WTC11 (cell line): ENCODE data around the gene HMGN4.

Experiments used
- NR1H2 ChIP-seq: sonication (generic); formaldehyde crosslinking; IDR thresholded peaks from 2 replicates; pipeline ENCODE4 v1.9.0; 2021; ENCODE audit warnings: mild to moderate bottlenecking, moderate library complexity, missing genetic modification reagents
- ZNF263 ChIP-seq: sonication (generic); formaldehyde crosslinking; IDR thresholded peaks from 2 replicates; pipeline ENCODE4 v1.8.1; 2022; ENCODE audit warnings: low read depth, mild to moderate bottlenecking, moderate library complexity, missing genetic modification reagents
- TF ChIP-seq, protein P1 (sequence below): fragments of 200-600 bp; IDR thresholded peaks from 2 replicates; pipeline ENCODE4 v1.8.0; 2022; ENCODE audit warnings: antibody characterized with exemption
- TF ChIP-seq, protein P2 (sequence below): sonication (generic); formaldehyde crosslinking; conservative IDR thresholded peaks from 2 replicates; pipeline ENCODE4 v1.8.1; 2023; ENCODE audit warnings: mild to moderate bottlenecking, low read depth, missing genetic modification reagents, moderate library complexity

DNA sequence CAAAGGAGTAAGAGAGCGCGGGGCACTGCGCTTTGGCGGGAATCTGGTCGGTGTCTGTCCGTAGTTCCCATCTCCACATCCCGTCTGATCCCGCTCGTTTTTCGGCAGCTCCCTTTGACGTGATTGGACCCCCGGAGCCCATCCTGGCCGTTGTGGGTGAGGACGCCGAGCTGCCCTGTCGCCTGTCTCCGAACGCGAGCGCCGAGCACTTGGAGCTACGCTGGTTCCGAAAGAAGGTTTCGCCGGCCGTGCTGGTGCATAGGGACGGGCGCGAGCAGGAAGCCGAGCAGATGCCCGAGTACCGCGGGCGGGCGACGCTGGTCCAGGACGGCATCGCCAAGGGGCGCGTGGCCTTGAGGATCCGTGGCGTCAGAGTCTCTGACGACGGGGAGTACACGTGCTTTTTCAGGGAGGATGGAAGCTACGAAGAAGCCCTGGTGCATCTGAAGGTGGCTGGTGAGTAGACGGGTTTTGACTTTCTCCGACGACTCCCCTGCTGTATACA lies 36.6 kb upstream of the HMGN4 start:
- TF ChIP-seq, protein P1, sequence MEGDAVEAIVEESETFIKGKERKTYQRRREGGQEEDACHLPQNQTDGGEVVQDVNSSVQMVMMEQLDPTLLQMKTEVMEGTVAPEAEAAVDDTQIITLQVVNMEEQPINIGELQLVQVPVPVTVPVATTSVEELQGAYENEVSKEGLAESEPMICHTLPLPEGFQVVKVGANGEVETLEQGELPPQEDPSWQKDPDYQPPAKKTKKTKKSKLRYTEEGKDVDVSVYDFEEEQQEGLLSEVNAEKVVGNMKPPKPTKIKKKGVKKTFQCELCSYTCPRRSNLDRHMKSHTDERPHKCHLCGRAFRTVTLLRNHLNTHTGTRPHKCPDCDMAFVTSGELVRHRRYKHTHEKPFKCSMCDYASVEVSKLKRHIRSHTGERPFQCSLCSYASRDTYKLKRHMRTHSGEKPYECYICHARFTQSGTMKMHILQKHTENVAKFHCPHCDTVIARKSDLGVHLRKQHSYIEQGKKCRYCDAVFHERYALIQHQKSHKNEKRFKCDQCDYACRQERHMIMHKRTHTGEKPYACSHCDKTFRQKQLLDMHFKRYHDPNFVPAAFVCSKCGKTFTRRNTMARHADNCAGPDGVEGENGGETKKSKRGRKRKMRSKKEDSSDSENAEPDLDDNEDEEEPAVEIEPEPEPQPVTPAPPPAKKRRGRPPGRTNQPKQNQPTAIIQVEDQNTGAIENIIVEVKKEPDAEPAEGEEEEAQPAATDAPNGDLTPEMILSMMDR, result no peak
- TF ChIP-seq NR1H2 (CRISPR knock-in tag) (no peak; the same call in 1 of the 2 replicates), ZNF263 (0 out of 2 replicates have a peak, but pooled peaks have one; percentile 31)
- TF ChIP-seq, protein P2, sequence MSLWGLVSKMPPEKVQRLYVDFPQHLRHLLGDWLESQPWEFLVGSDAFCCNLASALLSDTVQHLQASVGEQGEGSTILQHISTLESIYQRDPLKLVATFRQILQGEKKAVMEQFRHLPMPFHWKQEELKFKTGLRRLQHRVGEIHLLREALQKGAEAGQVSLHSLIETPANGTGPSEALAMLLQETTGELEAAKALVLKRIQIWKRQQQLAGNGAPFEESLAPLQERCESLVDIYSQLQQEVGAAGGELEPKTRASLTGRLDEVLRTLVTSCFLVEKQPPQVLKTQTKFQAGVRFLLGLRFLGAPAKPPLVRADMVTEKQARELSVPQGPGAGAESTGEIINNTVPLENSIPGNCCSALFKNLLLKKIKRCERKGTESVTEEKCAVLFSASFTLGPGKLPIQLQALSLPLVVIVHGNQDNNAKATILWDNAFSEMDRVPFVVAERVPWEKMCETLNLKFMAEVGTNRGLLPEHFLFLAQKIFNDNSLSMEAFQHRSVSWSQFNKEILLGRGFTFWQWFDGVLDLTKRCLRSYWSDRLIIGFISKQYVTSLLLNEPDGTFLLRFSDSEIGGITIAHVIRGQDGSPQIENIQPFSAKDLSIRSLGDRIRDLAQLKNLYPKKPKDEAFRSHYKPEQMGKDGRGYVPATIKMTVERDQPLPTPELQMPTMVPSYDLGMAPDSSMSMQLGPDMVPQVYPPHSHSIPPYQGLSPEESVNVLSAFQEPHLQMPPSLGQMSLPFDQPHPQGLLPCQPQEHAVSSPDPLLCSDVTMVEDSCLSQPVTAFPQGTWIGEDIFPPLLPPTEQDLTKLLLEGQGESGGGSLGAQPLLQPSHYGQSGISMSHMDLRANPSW (CRISPR knock-in tag), result no peak
